IMR-90 (cell line): ENCODE measurements around the gene LMNB1. TPM values are rescaled to one million over a fixed set of nuclear protein-coding genes. Genes with fewer than 3 reads are reported as not detected.
A peak's percentile ranks its signal among the peaks of the same experiment; 100 is the strongest.

Source experiments
- ATAC-seq: fragments of 200-7000 bp; cut with Tn5 transposase; 2 replicates; pipeline ENCODE4 v1.9.1; 2020; ENCODE audit warnings: low read depth, mild to moderate bottlenecking, moderate library complexity
- BruUV-seq: library from RNA; stranded (reverse); fragments of 400-500 nt; replicated peaks from 2 replicates; lab custom pipeline; 2021; lab: Mats Ljungman, UMichigan
- CTCF ChIA-PET: fragments of 300-600 bp; formaldehyde crosslinking; extraction: SDS; loops from one replicate; lab custom pipeline; 2021; ENCODE audit warnings: antibody characterized with exemption; lab: Yijun Ruan, JAX
- POLR2A ChIA-PET: fragments of 300-600 bp; sonication (Branson Sonifier 250); formaldehyde crosslinking; loops from one replicate; lab custom pipeline; 2022; ENCODE audit warnings: antibody characterized with exemption; ENCODE audit not compliant: unreplicated experiment; lab: Charles Lee
- DNase-seq: peaks from one replicate; pipeline ENCODE4 v3.0.0; 2013
- H2AFZ ChIP-seq: replicated peaks from 2 replicates; pipeline ENCODE3; 2013; ENCODE audit warnings: low read length, mild to moderate bottlenecking; ENCODE audit not compliant: poor library complexity
- H2AK5ac ChIP-seq: 2 replicates; pipeline ENCODE4 v1.6.1; 2013; ENCODE audit warnings: low read depth, low read length, inconsistent platforms
- H2AK9ac ChIP-seq: replicated peaks from 2 replicates; pipeline ENCODE3; 2013; ENCODE audit warnings: mild to moderate bottlenecking, low read depth, low read length, moderate library complexity; ENCODE audit not compliant: poor library complexity
- H2BK120ac ChIP-seq: 2 replicates; pipeline ENCODE4 v1.6.1; 2013; ENCODE audit warnings: low read depth, low read length, inconsistent platforms
- H2BK15ac ChIP-seq: 3 replicates; pipeline ENCODE4 v1.6.1; 2013; ENCODE audit warnings: low read depth, low read length, inconsistent platforms
- H2BK20ac ChIP-seq: 2 replicates; pipeline ENCODE4 v1.6.1; 2013; ENCODE audit warnings: low read depth, mild to moderate bottlenecking, inconsistent platforms, low read length, moderate library complexity
- H2BK5ac ChIP-seq: 2 replicates; pipeline ENCODE4 v1.6.1; 2013; ENCODE audit warnings: mild to moderate bottlenecking, low read depth, low read length, inconsistent platforms; ENCODE audit not compliant: poor library complexity, severe bottlenecking
- H3K14ac ChIP-seq: replicated peaks from 2 replicates; pipeline ENCODE4 v1.6.1; 2013; ENCODE audit warnings: low read depth, low read length, inconsistent platforms
- H3K18ac ChIP-seq: 2 replicates; pipeline ENCODE4 v1.6.1; 2013; ENCODE audit warnings: low read depth, low read length, control low read depth
- H3K23ac ChIP-seq: 2 replicates; pipeline ENCODE4 v1.6.1; 2013; ENCODE audit warnings: low read depth, low read length, inconsistent platforms
- H3K27ac ChIP-seq: 2 replicates; pipeline ENCODE4 v1.5.1; 2013; ENCODE audit warnings: mild to moderate bottlenecking, control low read depth, low read length; ENCODE audit not compliant: insufficient read depth
- H3K27me3 ChIP-seq: 2 replicates; pipeline ENCODE4 v1.6.1; 2013; ENCODE audit warnings: low read length; ENCODE audit not compliant: control insufficient read depth, insufficient read depth
- H3K36me3 ChIP-seq: 2 replicates; pipeline ENCODE4 v1.6.1; 2013; ENCODE audit warnings: low read length, mixed read lengths; ENCODE audit not compliant: control insufficient read depth, insufficient read depth
- H3K4ac ChIP-seq: 2 replicates; pipeline ENCODE4 v1.6.1; 2013; ENCODE audit warnings: low read depth, low read length, inconsistent platforms
- H3K4me1 ChIP-seq: 2 replicates; pipeline ENCODE4 v1.6.1; 2013; ENCODE audit warnings: low read length, mixed read lengths; ENCODE audit not compliant: control insufficient read depth, insufficient read depth
- H3K4me2 ChIP-seq: 2 replicates; pipeline ENCODE4 v1.6.1; 2013; ENCODE audit warnings: low read depth, mild to moderate bottlenecking, control low read depth, low read length, moderate library complexity
- H3K4me3 ChIP-seq: 2 replicates; pipeline ENCODE4 v1.5.1; 2013; ENCODE audit warnings: low read depth, mild to moderate bottlenecking, control low read depth, low read length, moderate library complexity; ENCODE audit not compliant: insufficient read depth
- H3K56ac ChIP-seq: 2 replicates; pipeline ENCODE4 v1.6.1; 2013; ENCODE audit warnings: low read length, inconsistent platforms; ENCODE audit not compliant: insufficient read depth; ENCODE audit errors: extremely low read depth
- H3K79me1 ChIP-seq, 2 experiments: 2 replicates each; pipeline ENCODE4 v1.6.1; 2013; ENCODE audit warnings: low read length in 2 of 2, inconsistent platforms in 1 of 2, low read depth in 1 of 2
- H3K9ac ChIP-seq: 2 replicates; pipeline ENCODE4 v1.6.1; 2013; ENCODE audit warnings: low read depth, low read length, control low read depth
- H3K9me1 ChIP-seq: 2 replicates; pipeline ENCODE4 v1.6.1; 2013; ENCODE audit warnings: low read length, inconsistent platforms; ENCODE audit not compliant: insufficient read depth
- H3K9me3 ChIP-seq: 2 replicates; pipeline ENCODE4 v1.6.1; 2013; ENCODE audit warnings: low read length; ENCODE audit not compliant: control insufficient read depth, insufficient read depth
- H4K20me1 ChIP-seq: 2 replicates; pipeline ENCODE4 v1.6.1; 2013; ENCODE audit warnings: low read length, inconsistent platforms; ENCODE audit not compliant: insufficient read depth
- H4K5ac ChIP-seq: 2 replicates; pipeline ENCODE4 v1.6.1; 2013; ENCODE audit warnings: mild to moderate bottlenecking, low read depth, low read length, control low read depth
- H4K8ac ChIP-seq, 2 experiments: 2 replicates each; pipeline ENCODE4 v1.6.1; 2013; ENCODE audit warnings: low read depth in 2 of 2, low read length in 2 of 2, control low read depth in 1 of 2, inconsistent platforms in 1 of 2
- H4K91ac ChIP-seq: 2 replicates; pipeline ENCODE4 v1.6.1; 2013; ENCODE audit warnings: low read depth, low read length, inconsistent platforms; ENCODE audit not compliant: insufficient read depth
- BHLHE40 ChIP-seq: fragments of 150-350 bp; IDR thresholded peaks from 2 replicates; pipeline ENCODE4 v1.6.1; 2016; ENCODE audit warnings: mild to moderate bottlenecking, low read depth, low read length
- FOS ChIP-seq: fragments of 150-350 bp; IDR thresholded peaks from 2 replicates; pipeline ENCODE4 v1.6.1; 2016; ENCODE audit warnings: low read depth, low read length
- MAFK ChIP-seq: IDR thresholded peaks from 2 replicates; pipeline ENCODE4 v1.6.1; 2012; ENCODE audit warnings: low read depth, low read length, improper control_type of control experiment
- WGBS, 2 experiments: methylation state at CpG; one replicate each; pipeline versions ENCODE4 v1.1.5 to v1.1.7; 2013; ENCODE audit warnings: missing lambda C conversion rate in 2 of 2; ENCODE audit not compliant: insufficient read length in 1 of 2; ENCODE audit errors: extremely low coverage in 2 of 2; 5-methylcytosine and 5-hydroxymethylcytosine counted together
- dilution Hi-C: fragments of 300-500 bp; cut with HindIII; formaldehyde crosslinking; loops from one replicate; pipeline ENCODE4 v1.14.3; 2018; ENCODE audit warnings: low sequenced_read_pairs; ENCODE audit not compliant: unreplicated experiment
- in situ Hi-C: fragments of 300-500 bp; cut with MboI; formaldehyde crosslinking; loops from 3 replicates; pipeline ENCODE4 v1.14.3; 2019; ENCODE audit warnings: low sequenced_read_pairs, inconsistent platforms, mixed read lengths
- intact Hi-C: fragments of 100-400 bp; cut with micrococcal nuclease; formaldehyde crosslinking; loops from 2 replicates; pipeline ENCODE4 v1.10.0; 2022
- polyA plus RNA-seq, 3 experiments: library from polyadenylated mRNA; depleted of rRNA; stranded (reverse); fragments of >200 nt; gene quantifications; 2 replicates each; pipeline ENCODE4 v1.2.3, GENCODE V29; 2012; ENCODE audit warnings: low replicate concordance in 1 of 3
- total RNA-seq: library from RNA; depleted of rRNA; stranded (reverse); fragments of >200 nt; gene quantifications from 2 replicates; pipeline ENCODE4 v1.2.3, GENCODE V29; 2012

Gene LMNB1
- total and polyA plus RNA-seq, 2 of the 4 experiments (the other 2 are of a cell fraction): 36.0 to 53.6 TPM

GRCh38 chr5:126857472-126858410, 80.8 kb downstream of the LMNB1 start:
- Histone ChIP-seq H2BK120ac (no peak overlapping the region), H3K18ac (no peak overlapping the region), H2AK9ac (no peak overlapping the region), H3K56ac (no peak overlapping the region), H3K27ac (no peak overlapping the region), H3K23ac (no peak overlapping the region), H3K27me3 (no peaks in the 10 kb centered on the region), H2BK15ac (no peak overlapping the region), H3K4me1 (no peaks in the 10 kb centered on the region), H4K91ac (no peak overlapping the region), H2AK5ac (no peak overlapping the region), H4K8ac (no peak overlapping the region), H4K20me1 (no peaks in the 10 kb centered on the region), H3K4me3 (no peak overlapping the region), H2BK5ac (no peak overlapping the region), H3K79me1 (no peaks in the 10 kb centered on the region; a peak in 1 of 4 replicates), H3K9me1 (no peaks in the 10 kb centered on the region), H3K4me2 (no peak overlapping the region), H3K9ac (no peak overlapping the region), H3K36me3 (no peaks in the 10 kb centered on the region), H2AFZ (no peak overlapping the region), H4K5ac (no peak overlapping the region), H2BK20ac (no peak overlapping the region), H3K14ac (no peak overlapping the region), H3K9me3 (no peaks in the 10 kb centered on the region), H3K4ac (no peak overlapping the region)
- peak; percentile 49; the same call in 1 of the 2 replicates for TF ChIP-seq BHLHE40
- peak; percentile 69 for TF ChIP-seq MAFK
- no peak for TF ChIP-seq FOS
- DNase-seq: peak; percentile 35
- POLR2A ChIA-PET: no interaction called here
- WGBS, 2 experiments: 90% methylated on average over 3 of the region's 13 CpGs; no CpG with 5 or more reads in 1 of the 2 experiments
- dilution Hi-C loops (no loop called here), in situ Hi-C loops (loop anchor here (10.0 kb wide), 1 partner anchor 467 kb away; no protein-coding TSS in a partner anchor), intact Hi-C loops (no loop called here)
- no TSS peak for BruUV-seq
- CTCF ChIA-PET: interaction anchor here (0.6 kb wide), 1 partner anchor 674 kb away, joined by 4 read pairs; no protein-coding TSS in a partner anchor
- peak; percentile 49 for ATAC-seq
